A673 (cell line): Measurements from ENCODE around the gene TMEM205. TPM values are rescaled to one million over a fixed set of nuclear protein-coding genes. Genes with fewer than 3 reads are reported as not detected.
A peak's percentile ranks its signal among the peaks of the same experiment; 100 is the strongest.

ENCODE experiments used
- Bru-seq: library from RNA; stranded (reverse); fragments of 400-500 nt; gene quantifications from one replicate; lab custom pipeline; 2021; lab: Mats Ljungman, UMichigan
- BruChase-seq, 2 experiments: library from RNA; stranded (reverse); fragments of 400-500 nt; gene quantifications; one replicate each; lab custom pipeline; 2021; lab: Mats Ljungman, UMichigan
- BruUV-seq: library from RNA; stranded (reverse); fragments of 400-500 nt; replicated peaks from 2 replicates; lab custom pipeline; 2021; lab: Mats Ljungman, UMichigan
- CTCF ChIA-PET: fragments of 300-600 bp; sonication (Branson Sonifier 250); formaldehyde crosslinking; loops from one replicate; lab custom pipeline; 2022; ENCODE audit warnings: antibody characterized with exemption; lab: Charles Lee
- POLR2A ChIA-PET: fragments of 300-600 bp; sonication (Branson Sonifier 250); formaldehyde crosslinking; loops from one replicate; lab custom pipeline; 2022; ENCODE audit warnings: antibody characterized with exemption; ENCODE audit not compliant: low non-redundant PET; lab: Charles Lee
- DNase-seq: peaks from one replicate; pipeline ENCODE4 v3.0.0-alpha.2; 2015; ENCODE audit warnings: low spot score
- H3K27ac ChIP-seq: fragments of 200-600 bp; sonication (generic); 2 replicates; pipeline ENCODE4 v1.5.1; 2016; ENCODE audit warnings: mixed run types, low read depth, mild to moderate bottlenecking, mixed read lengths, antibody characterized with exemption, low read length; ENCODE audit not compliant: poor library complexity, severe bottlenecking
- H3K27me3 ChIP-seq: fragments of 200-600 bp; sonication (generic); replicated peaks from 2 replicates; pipeline ENCODE4 v1.6.1; 2017; ENCODE audit warnings: mixed run types, low read depth, mild to moderate bottlenecking, mixed read lengths, antibody characterized with exemption, low read length; ENCODE audit not compliant: insufficient read depth, poor library complexity
- H3K36me3 ChIP-seq: fragments of 200-600 bp; sonication (generic); 2 replicates; pipeline ENCODE4 v1.6.1; 2016; ENCODE audit warnings: mixed run types, mild to moderate bottlenecking, mixed read lengths, antibody characterized with exemption, low read length; ENCODE audit not compliant: insufficient read depth, poor library complexity, severe bottlenecking
- H3K4me1 ChIP-seq: fragments of 200-600 bp; sonication (generic); 2 replicates; pipeline ENCODE4 v1.6.1; 2017; ENCODE audit warnings: mixed run types, mild to moderate bottlenecking, mixed read lengths, antibody characterized with exemption, low read length; ENCODE audit not compliant: insufficient read depth, poor library complexity, severe bottlenecking
- H3K4me3 ChIP-seq: fragments of 200-600 bp; sonication (generic); 2 replicates; pipeline ENCODE4 v1.5.1; 2016; ENCODE audit warnings: low read depth, mixed run types, mild to moderate bottlenecking, mixed read lengths, low read length; ENCODE audit not compliant: poor library complexity, severe bottlenecking
- H3K9me3 ChIP-seq: fragments of 200-600 bp; sonication (generic); 2 replicates; pipeline ENCODE4 v1.6.1; 2016; ENCODE audit warnings: mixed run types, low read depth, mild to moderate bottlenecking, mixed read lengths, antibody characterized with exemption, low read length; ENCODE audit not compliant: poor library complexity, severe bottlenecking
- EZH2 ChIP-seq: fragments of 200-600 bp; sonication (generic); IDR thresholded peaks from 2 replicates; pipeline ENCODE4 v1.6.1; 2017; ENCODE audit warnings: borderline replicate concordance, low read depth, mild to moderate bottlenecking, mixed read lengths, antibody characterized with exemption, low read length; ENCODE audit not compliant: poor library complexity, severe bottlenecking
- intact Hi-C: fragments of 100-400 bp; cut with micrococcal nuclease; formaldehyde crosslinking; loops from one replicate; pipeline ENCODE4 v1.10.0; 2022; ENCODE audit not compliant: unreplicated experiment
- long read RNA-seq: library from polyadenylated mRNA; stranded (forward); transcript quantifications from one replicate; pipeline ENCODE4 v2.0.0, GENCODE V29; 2022
- total RNA-seq: library from RNA; stranded (reverse); gene quantifications from 2 replicates; pipeline ENCODE4 v1.2.3, GENCODE V29; 2021
- TF ChIP-seq, protein P1 (sequence below): fragments of 300-800, 200-600 bp; sonication (generic); conservative IDR thresholded peaks from 2 replicates; pipeline ENCODE4 v1.5.1; 2017; ENCODE audit warnings: low read depth, mild to moderate bottlenecking, antibody characterized with exemption, low read length, moderate library complexity, mixed read lengths

TMEM205 gene
- 94.3 and 100 TPM in 2 replicates for total RNA-seq
- percentile 67 among the genes with signal in this experiment for Bru-seq, nascent RNA
- BruChase-seq, experiment 1, labeled RNA remaining after a 2-hour chase, result percentile 81 among the genes with signal in this experiment
- BruChase-seq, experiment 2, labeled RNA remaining after a 6-hour chase, result percentile 91 among the genes with signal in this experiment
- long read RNA-seq, transcript TMEM205-205 (4 exons, 677 nt), result minor isoform, 10 of 118 reads
- long read RNA-seq, transcript TMEM205-203 (2 exons, 1,147 nt), result minor isoform, 11 of 118 reads
- long read RNA-seq, transcript TMEM205-210 (4 exons, 840 nt), result minor isoform, 15 of 118 reads
- long read RNA-seq, transcript TMEM205-216 (4 exons, 792 nt), result major isoform, 57 of 118 reads
- long read RNA-seq, partial matches to known transcripts, result 0 of 118 reads
- long read RNA-seq, other reads (novel, unspliced or antisense), result 10 of 118 reads

DNA sequence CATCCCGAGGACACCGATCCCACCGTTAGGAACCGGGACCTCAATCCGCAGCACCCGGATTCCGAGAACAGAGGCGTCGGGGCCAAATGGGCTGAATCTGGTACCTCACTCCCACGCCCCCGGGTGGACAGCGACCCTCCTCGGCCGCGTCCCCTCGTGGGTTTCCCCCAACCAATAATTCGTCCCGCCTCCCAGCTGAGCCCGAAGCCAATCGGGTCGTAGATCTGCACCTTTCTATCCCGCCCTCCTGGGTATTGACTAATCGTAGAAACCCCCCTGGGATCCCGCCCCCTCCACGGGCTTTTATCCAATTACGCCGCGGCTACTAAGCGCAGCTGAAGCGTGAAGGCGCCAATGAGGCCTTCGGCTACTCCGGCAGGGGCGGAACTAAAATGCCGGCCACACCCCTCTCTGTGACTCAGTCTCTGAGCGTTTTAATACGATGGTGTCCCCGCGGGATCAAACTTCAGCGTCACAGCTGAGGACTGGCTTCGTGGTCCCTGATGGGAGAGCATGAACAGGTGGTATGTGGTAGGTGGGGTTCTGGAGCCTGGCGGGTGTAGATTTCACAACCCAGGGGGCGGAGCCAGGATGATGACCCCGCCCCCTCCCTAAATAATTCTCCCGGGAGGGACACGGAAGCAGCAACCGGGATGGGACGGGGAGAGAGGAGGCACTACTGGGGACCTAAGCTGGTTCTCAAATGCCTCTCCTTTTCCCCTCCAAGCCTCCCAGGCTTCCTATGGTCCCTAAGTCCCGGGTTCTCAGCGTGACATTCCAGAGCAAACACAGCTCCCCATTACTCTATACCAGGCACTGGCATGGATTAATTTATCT, at the start of gene TMEM205, which contains the start of gene CCDC159:
TMEM205 (minus strand) TSS at position 165 of the 837 bp plus-strand sequence. CDS start 649 bp downstream, outside the sequence.
CCDC159 (plus strand) TSS at position 416 of the 837 bp plus-strand sequence; CDS start at position 504, 88 bp downstream.
- POLR2A ChIA-PET, result interaction anchor here (1.1 kb wide), 1 partner anchor 60 kb away, joined by 5 read pairs; no protein-coding TSS in a partner anchor
- Histone ChIP-seq H3K27me3 (no peaks in the 10 kb centered on the region), H3K27ac (peak within 1 kb of the TSS; percentile 67), H3K4me1 (peaks cover 14% of the 10 kb centered on the region), H3K36me3 (peaks cover 4% of the 10 kb centered on the region), H3K4me3 (peak within 1 kb of the TSS; percentile 69), H3K9me3 (no peaks in the 10 kb centered on the region)
- peak; percentile 100 for DNase-seq
- CTCF ChIA-PET, result interaction anchor here (0.6 to 1.2 kb wide), 4 partner anchors 29 to 96 kb away, joined by 3 to 18 read pairs (median 3); partner anchors contain the start of gene SWSAP1
- intact Hi-C loops, result no loop called here
- BruUV-seq, result no TSS peak
- no peak for TF ChIP-seq EZH2
- TF ChIP-seq, protein P1, sequence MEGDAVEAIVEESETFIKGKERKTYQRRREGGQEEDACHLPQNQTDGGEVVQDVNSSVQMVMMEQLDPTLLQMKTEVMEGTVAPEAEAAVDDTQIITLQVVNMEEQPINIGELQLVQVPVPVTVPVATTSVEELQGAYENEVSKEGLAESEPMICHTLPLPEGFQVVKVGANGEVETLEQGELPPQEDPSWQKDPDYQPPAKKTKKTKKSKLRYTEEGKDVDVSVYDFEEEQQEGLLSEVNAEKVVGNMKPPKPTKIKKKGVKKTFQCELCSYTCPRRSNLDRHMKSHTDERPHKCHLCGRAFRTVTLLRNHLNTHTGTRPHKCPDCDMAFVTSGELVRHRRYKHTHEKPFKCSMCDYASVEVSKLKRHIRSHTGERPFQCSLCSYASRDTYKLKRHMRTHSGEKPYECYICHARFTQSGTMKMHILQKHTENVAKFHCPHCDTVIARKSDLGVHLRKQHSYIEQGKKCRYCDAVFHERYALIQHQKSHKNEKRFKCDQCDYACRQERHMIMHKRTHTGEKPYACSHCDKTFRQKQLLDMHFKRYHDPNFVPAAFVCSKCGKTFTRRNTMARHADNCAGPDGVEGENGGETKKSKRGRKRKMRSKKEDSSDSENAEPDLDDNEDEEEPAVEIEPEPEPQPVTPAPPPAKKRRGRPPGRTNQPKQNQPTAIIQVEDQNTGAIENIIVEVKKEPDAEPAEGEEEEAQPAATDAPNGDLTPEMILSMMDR, result 0 out of 2 replicates have a peak, but pooled peaks have one; percentile 34

DNA sequence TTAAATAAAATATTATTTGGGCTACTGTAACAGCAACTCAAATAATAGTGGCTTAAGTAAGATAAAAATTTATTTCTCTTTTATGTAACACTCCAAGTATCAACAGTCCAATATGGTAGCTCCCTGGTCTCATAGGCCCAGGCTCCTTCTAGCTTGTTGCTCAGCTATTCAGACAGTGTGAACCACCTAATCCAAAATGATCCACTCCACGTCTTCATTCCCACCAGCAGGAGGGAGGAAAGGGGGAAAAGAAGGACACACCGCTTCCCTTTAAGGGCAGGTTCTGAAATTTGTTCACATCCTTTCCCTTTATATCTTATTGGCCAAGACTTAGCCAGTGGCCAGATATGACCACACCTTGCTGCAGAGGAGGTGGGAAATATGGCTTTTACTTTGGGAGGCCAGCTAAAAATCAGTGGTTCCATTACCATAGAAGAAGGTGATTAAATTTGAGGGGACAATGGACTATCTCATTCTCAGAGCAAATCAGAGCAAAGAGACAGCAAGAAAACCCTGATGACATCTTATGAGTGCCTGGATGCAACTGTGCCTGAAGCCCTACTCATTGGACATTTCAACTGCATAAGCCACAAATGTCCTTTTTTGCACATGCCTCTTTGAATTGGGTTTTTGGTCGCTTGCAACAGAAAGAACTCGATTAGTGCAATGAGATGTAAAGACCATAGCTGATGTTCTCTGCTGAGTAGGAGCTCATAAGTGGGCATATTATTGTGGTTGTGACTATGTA, 45.0 kb upstream of the TMEM205 start:
- no peak for DNase-seq
- Histone ChIP-seq H3K27ac (no peak overlapping the region), H3K36me3 (no peaks in the 10 kb centered on the region), H3K4me1 (no peaks in the 10 kb centered on the region), H3K4me3 (no peak overlapping the region), H3K27me3 (no peaks in the 10 kb centered on the region), H3K9me3 (no peaks in the 10 kb centered on the region)
- TF ChIP-seq, protein P1, result no peak
- TF ChIP-seq EZH2, result no peak
- intact Hi-C loops, result no loop called here
- BruUV-seq, result no TSS peak
- ChIA-PET POLR2A (no interaction called here), CTCF (no interaction called here)
